HuH-7.5 (cell line): ENCODE results near the gene SNX30.

Experiments
- DNase-seq: peaks from one replicate; pipeline ENCODE4 v3.0.0; 2011; ENCODE audit warnings: low spot score

Gene SNX30

DNA sequence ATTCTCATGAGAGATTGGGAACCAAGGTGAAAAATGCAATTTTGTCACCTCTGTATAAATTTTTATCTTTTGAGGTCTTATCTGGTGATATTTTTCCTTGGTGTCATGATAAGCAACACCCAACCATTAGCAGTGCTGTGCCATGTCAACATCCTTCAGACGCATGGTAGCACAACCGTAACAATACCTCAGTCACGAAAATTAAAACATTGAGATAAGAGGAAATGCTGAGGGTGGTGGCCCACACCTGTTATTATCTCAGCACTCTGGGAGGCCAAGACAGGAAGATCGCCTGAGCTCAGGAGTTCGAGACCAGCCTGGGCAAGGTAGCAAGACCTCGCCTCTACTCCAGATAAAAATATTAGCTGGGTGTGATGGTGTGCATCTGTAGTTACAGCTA is 107.4 kb downstream of the SNX30 start:
- no peak for DNase-seq

DNA sequence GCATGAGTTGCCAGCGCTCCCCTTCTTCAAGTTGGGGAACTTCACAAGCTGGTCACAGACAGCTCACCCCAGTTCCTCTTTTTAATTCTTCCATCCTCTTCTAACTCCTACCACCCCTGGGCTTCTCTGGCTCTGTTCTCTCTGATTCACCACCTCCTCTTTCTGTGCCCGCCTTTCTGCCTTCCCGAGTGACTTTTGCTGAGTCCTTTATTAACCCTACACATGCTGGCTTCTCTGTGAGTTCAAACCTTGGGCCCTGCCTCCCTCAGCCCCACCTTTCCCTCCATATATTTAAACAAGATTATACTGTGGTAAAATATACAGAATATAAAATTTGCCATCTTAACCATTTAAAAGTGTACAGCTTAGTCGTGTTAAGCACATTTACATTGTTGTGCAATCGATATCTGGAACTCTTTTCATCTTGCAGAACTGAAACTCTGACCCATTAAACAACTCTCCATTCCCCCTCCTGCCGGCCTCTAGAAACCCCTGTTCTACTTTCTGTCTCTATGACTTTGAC is 108.1 kb downstream of the SNX30 start:
- DNase-seq, result no peak

DNA sequence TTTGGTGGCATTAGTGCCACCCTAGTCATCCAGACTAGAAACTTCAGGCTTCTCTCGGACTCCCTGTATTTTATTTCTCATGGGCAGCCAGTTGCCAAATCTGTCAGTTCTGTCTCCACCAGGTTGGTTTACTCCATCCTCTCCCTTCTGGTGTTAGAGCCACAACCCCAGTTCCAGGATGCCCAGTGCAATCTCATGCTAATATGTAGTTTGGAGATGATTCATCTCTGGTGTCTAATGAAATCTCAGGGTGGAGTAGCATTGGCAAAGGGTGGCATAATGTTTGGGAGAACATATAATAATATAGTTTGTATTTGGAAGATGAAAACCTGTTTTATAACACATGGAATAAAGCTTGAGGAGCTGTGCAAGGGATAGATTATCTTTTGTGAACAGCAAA is 109.9 kb downstream of the SNX30 start:
- no peak for DNase-seq

DNA sequence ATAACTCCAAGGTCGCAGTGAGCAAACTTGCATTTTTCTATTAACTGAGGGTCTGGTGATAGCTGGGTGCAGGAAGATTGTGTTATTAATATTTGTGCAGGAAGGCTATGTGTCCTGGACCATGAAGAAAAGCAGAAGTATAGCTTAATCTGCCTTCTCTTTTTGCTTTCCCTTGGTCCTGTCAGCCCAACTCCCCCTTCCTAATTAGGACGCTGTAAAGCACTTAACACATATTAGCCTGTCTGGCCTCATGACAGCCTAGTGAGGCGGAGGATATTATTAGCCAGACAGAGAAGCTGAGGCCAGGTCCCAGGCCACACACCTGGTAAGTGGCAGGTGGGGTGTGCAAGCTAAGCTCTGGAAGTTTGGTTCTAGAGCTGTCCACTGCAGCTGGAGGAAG is 110.6 kb downstream of the SNX30 start:
- no peak for DNase-seq

DNA sequence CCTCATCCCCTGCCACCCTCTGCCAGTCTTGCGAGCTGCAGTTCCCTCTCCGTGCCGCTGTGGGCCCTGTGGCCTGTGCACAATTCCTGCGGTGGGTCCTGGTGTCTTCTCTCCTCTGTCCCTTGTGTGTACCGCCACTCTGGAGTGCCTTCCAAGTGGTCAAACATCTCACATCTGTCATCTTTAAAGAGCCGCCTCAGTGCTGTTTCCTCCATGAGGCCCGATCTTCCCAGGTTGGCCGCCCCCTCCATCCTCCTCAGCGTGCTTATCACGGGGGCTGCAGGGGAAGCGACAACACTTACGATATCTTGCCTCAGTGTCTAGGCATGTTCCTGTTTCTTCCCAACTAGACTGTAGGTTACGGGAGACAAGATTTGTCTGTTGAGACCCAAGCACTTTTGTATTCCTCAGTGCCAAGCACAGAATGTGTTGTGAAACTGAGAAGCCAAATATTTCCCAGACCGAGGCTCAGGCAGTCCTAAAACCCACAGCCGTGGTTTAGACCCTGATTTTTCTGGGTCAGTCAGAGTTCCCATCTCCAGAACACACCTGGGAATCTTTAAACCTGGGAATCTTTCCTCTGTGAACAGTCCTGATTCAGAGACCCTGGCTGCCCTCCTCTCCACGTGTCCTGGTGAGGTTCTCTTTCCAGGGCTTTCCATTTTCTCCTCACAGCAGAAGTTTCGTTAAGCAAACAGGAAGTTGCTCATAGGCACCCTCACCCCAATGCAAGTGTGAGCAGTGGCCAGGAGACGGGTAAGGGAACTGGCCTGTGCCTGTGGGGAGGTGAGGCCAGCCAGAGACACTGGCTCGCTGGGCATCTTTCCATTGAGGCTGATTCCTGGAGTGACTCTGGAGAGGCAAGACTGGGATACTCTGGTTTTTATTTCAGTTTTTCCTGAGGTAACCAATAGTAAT is 111.3 kb downstream of the SNX30 start:
- no peak for DNase-seq

DNA sequence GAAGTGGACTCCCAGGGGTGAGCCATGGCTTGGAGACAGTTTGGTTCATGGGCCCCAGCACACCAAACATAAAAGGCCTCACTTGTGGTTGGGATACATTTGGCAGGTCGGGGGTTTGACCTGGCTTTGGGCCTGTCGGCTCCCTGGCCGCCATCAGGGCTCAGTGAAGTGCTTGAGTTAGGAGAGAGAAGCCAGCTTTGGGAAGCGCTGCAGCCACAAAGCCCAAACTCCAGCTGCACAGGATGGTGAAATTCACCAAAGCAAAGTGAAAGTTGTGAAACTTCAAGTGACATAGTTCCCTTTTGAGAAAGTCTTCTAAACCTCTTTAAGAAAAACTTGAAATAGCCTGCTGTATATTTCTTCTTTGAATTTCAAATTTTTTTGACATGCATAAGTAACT is 112.7 kb downstream of the SNX30 start:
- no peak for DNase-seq

DNA sequence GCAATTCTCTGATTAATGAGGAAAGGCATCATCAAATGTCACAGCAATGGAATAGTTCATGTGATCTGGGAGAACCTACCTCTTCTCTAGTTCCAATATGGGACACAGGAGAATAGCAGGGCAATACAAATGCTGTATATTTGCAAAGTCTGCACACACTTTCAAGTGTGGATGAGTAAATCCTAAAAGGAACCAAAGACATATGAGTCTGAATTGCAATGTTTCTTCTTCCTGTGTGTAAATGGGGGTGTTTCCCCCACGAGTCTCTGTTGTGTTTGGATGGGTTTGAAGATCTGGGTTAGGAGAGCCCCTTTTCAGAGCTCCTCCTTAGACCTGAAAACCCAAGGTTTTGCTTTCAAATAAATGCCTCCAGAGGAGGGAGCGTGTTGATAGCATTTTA is 113.2 kb downstream of the SNX30 start:
- DNase-seq, result no peak

DNA sequence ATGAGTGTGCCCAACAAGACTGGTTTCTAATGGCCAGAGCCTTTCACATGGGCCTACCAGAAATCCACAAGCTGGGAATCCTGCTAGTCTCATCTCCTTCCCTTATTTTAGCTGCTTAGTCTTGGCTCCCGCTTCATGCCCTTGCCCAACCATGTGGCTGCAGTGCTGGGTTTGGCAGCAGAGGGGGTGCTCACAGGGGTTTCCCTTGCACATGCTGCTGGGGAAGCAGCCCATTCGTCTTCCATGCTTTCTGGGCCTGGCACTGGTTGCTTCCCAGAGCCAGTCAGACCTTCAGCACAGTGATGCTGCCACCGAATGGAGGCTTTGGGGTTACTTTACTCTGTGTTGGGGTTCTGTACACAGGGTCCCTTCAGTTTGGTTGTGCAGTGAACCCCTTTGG is 113.8 kb downstream of the SNX30 start:
- DNase-seq, result no peak

DNA sequence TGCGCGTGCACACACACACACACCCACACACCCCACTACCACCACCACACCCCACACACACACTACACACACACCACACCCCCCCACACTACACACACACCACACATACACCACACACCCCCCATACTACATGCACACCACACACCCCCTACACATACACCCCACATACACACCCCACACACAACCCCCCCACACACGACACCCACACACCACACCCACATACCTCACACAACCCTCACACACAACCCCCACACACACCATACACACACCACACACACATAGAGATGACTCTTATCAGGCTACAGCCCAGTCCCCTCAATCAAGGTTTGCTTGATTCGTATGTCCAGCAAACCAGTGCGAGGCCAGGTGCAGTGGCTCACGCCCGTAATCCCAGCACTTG is 114.4 kb downstream of the SNX30 start:
- DNase-seq, result no peak

DNA sequence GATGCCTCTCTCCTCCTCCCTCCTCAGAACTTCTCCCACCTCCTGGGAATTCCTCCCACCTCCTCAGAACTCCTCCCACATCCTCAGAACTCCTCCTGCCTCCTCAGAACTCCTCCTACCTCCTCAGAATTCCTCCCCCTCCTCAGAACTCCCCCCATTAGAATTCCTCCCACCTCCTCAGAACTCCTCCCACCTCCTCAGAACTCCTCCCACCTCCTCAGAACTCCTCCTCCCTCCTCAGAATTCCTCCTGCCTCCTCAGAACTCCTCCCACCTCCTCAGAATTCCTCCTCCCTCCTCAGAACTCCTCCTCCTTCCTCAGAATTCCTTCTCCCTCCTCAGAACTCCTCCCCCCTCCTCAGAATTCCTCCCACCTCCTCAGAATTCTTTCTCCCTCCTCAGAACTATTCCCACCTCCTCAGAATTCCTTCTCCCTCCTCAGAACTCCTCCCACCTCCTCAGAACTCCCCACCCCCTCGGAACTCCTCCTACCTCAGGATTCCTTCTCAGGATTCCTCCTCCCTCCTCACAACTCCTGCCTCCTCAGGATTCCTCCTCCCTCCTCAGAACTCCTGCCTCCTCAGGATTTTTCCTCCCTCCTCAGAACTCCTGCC is 116.2 kb downstream of the SNX30 start:
- DNase-seq, result no peak

DNA sequence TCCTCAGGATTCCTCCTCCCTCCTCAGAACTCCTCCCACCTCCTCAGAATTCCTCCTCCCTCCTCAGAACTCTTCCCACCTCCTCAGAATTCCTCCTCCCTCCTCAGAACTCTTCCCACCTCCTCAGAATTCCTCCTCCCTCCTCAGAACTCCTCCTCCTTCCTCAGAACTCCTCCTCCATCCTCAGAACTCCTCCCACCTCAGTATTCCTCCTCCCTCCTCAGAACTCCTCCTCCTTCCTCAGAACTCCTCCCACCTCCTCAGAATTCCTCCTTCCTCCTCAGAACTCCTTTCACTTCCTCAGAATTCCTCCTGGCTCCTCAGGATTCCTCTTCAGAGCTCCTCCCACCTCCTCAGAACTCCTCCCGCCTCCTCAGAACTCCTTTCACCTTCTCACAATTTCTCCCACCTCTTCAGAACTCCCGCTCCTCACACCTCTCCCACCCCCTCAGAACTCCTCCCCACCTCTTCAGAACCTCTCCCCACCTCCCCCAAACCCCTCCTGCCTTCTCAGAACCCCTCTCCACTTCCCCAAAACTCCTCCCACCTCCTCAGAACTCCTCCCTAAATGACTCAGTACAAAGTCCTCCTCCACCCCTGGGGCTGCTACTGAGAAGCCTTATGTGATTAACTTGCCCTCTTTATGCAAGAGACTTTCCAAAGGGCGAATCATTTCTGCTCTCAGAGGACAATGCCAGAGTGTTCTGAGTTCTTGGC is 116.9 kb downstream of the SNX30 start:
- DNase-seq, result no peak

DNA sequence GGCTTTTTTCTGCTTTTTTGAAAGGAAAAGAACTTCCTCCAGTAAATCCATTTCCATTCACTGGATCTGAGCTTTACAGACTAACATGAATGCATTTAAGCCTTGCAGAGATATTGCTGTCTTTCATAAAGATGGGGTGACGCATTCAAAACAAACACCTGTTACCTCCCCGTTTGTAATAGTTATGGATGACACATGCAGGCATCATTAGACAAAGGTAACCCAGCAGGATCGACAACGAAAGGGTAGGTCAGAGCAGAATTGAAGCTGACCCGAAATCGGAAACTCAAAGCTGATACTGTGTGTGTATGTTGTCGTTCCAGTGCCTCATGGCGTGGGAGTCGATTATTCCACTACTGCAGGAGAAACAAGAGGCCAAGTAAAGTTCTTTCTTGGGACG is 117.9 kb downstream of the SNX30 start:
- no peak for DNase-seq

DNA sequence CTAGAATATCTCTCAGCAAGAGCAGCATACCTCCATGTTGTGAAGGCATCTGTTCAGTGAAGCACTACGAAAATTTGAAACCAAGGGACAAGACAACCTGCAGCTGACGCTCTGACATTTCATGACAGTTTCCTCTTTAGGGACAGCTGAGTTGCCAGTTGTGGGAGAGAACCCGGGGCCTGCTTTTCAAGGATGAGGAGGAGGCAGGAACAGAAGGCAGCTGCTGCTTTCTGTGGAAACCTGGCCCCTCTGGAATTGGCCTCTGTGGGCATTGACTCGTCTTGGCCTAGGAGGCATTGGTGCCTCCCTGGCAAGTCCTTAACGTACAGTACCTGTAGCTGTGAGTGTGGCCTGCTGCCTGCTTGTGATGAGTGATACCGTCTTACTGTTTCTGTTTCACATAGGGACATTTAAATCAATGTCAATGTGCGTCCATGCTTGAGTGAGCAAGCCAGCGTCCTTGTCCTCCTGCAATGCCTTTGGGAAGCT is 118.5 kb downstream of the SNX30 start:
- DNase-seq, result no peak

DNA sequence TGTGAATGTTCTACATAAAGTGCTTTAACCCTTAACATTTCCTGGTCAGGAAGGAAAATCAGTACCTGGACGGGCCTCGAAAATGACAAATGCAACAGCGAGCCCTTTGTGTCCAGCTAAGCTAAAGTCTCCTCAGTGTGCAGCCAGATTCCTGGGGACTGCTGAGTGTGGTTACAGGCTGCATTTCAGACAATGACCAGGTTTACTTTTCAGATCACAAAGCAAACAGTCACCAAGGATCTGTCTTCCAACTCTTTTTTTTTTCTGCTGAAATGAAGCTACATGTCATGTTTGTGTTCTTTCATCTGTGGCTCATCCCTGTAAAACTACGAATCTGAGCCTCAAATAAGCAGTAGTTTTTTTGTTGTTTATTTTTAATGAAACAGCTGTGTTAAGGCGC is 119.4 kb downstream of the SNX30 start:
- DNase-seq, result no peak

DNA sequence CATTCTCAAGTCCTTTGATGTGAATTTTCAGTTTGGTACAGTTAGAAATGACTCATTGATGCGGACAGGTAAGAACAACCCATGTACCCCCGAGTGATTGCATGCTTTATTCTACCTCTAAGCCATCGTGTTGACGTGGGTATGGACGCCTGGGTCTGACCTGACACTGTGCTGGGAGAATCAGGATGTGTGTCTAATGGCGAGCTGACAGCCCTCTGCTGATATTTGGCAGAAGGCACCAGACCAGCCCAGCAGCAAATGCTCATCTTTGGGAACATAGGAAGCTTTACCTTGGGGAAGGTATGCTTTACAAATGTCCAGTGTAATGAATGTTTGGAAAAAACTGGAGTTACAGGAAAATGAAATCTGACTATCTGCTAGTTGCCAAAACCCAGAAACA is 120.0 kb downstream of the SNX30 start:
- no peak for DNase-seq

DNA sequence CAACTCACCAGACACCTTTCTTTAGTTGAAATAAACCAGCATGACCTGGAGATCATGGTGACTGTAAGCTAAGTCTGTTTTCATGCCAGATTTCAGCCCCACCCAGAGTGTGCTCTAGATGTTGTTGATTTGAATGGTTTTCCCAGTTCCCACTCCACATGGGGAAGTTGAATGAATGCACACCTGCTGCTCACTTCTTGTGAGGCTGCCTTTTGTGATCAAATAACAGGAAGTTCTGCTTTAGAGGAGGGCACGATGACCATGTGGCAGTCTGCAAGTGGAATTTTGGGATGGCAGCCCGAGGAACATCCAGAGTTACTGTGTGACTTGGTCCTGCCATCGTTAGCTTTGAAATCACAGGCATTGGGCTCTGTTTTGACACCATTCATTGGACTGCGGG is 121.5 kb downstream of the SNX30 start:
- DNase-seq, result no peak

DNA sequence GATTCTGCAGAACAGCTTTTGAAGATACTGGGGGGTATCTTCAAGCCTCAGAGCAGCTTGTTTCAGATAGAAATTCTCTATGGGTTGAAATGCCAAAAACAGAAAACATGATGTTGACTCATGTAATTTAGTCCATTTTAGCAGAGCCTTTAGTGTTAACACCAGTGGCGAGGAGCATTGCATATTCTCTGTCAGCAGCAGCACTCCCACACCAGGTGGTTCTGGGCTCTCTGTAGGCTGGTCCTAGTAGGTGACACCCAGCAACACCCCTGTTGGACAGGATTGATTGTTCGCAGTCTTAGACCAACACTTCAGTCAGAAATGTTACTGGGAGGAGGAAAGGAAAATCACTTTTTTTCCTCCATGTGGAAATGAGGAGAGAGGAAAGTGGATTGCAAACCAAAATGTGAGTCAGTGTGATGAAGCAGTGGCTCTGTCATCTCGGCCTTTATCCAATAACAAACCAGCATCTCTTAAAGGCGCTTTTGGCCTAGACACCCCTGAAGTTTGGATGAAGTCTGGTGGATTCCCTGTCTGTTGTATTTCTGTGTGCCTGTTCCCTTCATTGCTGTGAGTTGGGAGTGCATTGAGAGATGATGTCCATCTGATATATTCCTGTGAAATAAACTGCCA is 123.3 kb downstream of the SNX30 start:
- DNase-seq, result no peak

DNA sequence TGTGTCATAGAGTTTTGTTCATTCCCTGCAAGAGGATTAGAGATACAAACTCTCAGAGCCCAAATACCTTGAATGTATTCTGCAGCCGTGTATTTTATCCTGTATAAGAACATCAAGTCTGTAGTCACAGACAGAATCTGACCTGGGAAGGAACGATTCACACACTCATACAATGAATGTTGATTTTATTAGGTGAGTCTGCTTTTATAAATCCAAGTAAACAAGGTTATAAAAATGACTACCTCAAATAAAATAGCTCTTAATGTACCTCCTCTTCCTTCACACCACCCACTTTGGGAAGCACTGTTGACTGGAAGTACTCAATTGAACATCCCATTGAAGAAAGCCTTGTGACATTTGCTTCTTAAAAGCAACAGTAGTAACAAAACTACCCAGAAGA is 128.2 kb downstream of the SNX30 start:
- DNase-seq, result no peak

DNA sequence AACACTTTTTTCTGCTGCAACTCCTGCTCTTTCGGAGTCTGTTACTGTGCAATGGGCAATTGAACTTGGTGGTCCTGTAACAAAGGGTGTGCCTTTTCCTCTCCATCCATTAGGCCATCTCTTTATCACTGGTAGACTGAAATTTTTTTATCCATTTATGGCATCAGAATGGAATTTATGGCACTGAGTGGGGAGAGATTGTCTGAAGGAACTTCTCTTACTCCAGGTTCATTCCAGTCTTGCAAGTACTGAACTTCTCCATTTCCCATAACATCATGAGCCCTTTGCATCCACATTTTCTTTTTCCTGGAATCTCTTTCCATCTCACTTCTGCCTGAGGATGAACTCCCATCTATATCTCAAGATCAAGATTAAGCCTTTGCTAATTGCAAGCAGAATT is 130.1 kb downstream of the SNX30 start:
- DNase-seq, result no peak

DNA sequence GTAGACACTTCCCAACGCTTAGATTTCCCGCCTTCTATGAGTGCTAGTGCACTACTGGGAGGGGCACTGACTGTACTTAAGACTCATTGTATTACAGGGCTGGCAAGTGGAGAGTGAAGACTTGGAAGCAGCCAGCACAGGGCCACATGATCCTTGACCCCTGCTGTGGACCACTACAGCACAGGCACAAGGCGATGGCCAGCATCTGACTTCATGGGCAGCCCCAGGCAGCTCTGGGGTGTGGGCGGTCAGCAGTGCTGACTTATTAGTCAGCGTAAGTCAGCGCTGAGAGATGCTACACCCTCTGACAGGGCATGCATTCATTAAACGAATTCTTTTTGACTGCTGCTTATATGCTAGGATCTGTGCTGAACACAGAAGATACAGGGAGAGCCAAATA is 130.8 kb downstream of the SNX30 start:
- no peak for DNase-seq

DNA sequence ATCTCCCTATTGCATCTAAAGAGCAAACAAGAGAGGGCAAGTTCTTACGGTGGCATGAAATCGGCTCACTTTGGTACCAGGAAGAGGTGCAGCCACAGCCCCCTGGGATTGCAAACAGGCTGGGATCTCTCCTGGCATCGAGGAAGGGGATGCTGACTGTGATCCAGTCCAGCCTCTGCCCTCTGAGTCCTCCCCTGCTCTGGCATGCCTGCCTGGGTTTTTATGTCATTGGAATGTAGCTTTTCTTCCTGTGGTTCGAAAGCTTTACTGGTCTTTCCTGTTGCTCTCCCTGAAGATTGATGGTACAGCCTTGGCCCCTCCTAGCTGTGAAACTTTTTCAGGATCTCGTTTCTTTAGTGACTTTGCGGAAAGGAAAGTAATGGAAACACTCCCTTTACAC is 133.5 kb downstream of the SNX30 start:
- DNase-seq, result no peak

DNA sequence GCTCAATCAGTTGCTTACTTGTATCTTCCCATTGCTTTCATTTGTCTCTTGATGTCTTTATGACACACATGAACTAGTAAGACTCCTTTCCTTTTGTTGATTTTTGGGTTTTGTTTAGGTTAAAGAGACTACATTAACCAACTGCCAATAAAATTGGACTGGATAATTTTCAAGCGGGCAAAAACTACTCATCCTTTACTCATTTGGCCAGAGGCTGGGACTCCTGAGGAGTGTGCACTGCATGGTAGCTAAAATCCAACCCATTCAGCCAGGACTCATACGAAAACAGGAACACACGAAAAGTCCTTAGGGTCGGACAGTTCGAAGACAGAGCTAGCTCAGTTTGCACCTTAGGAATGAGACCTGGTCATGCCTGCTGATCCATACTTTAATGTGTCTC is 134.2 kb downstream of the SNX30 start:
- no peak for DNase-seq
